CD4-positive, alpha-beta memory T cell (primary cell): ENCODE results near the gene RNU7-1. TPM values are rescaled to one million over a fixed set of nuclear protein-coding genes. Genes with fewer than 3 reads are reported as not detected.

Experiments
- CTCF ChIA-PET: fragments of 350-600 bp; sonication (Branson Sonifier 250); formaldehyde crosslinking; loops from one replicate; lab custom pipeline; 2021; ENCODE audit warnings: inconsistent platforms; ENCODE audit not compliant: partially characterized antibody; lab: Charles Lee
- POLR2A ChIA-PET: fragments of 350-600 bp; sonication (Branson Sonifier 250); formaldehyde crosslinking; loops from one replicate; lab custom pipeline; 2021; ENCODE audit not compliant: partially characterized antibody; lab: Charles Lee
- DNase-seq, 5 donors: peaks; one replicate each; pipeline versions ENCODE4 v3.0.0 to v3.0.0-alpha.2; 2020 to 2022; ENCODE audit warnings: mixed read lengths in 1 of 5
- H3K27ac ChIP-seq: one replicate; pipeline ENCODE4 v1.7.0; 2013; ENCODE audit warnings: low read depth, low read length
- H3K27me3 ChIP-seq: 2 replicates; pipeline ENCODE4 v1.7.0; 2013; ENCODE audit warnings: mild to moderate bottlenecking, low read length, moderate library complexity; ENCODE audit not compliant: insufficient read depth
- H3K36me3 ChIP-seq: 2 replicates; pipeline ENCODE4 v1.7.0; 2013; ENCODE audit warnings: mild to moderate bottlenecking, low read length, moderate library complexity; ENCODE audit not compliant: insufficient read depth
- H3K4me1 ChIP-seq: 2 replicates; pipeline ENCODE4 v1.7.0; 2013; ENCODE audit warnings: mild to moderate bottlenecking, low read length, moderate library complexity; ENCODE audit not compliant: insufficient read depth
- H3K4me3 ChIP-seq, 2 donors: one replicate each; pipeline ENCODE4 v1.7.0; 2013; ENCODE audit warnings: low read length in 2 of 2, mild to moderate bottlenecking in 1 of 2
- H3K9me3 ChIP-seq, 2 donors: one replicate each; pipeline ENCODE4 v1.7.0; 2013; ENCODE audit warnings: low read length in 2 of 2, control low read depth in 1 of 2; ENCODE audit not compliant: control insufficient read depth in 1 of 2
- H3K27ac Mint-ChIP-seq, 7 donors: one replicate each; pipeline ENCODE4 v1.8.0; 2020 to 2021; ENCODE audit warnings: mixed read lengths in 7 of 7, mild to moderate bottlenecking in 6 of 7, inconsistent platforms in 3 of 7, moderate library complexity in 3 of 7
- H3K27me3 Mint-ChIP-seq, 2 donors: one replicate each; pipeline ENCODE4 v1.8.0; 2020 to 2021; ENCODE audit warnings: mixed read lengths in 2 of 2
- H3K36me3 Mint-ChIP-seq, 2 donors: one replicate each; pipeline ENCODE4 v1.8.0; 2020 to 2021; ENCODE audit warnings: mixed read lengths in 2 of 2, inconsistent platforms in 1 of 2, mild to moderate bottlenecking in 1 of 2
- H3K4me1 Mint-ChIP-seq, 4 donors: one replicate each; pipeline ENCODE4 v1.8.0; 2020 to 2021; ENCODE audit warnings: mixed read lengths in 4 of 4, mild to moderate bottlenecking in 1 of 4
- H3K4me3 Mint-ChIP-seq, 8 donors: one replicate each; pipeline ENCODE4 v1.8.0; 2020 to 2021; ENCODE audit warnings: mixed read lengths in 8 of 8, mild to moderate bottlenecking in 7 of 8, moderate library complexity in 6 of 8, inconsistent platforms in 3 of 8
- H3K9me3 Mint-ChIP-seq, 8 donors: one replicate each; pipeline ENCODE4 v1.8.0; 2020 to 2021; ENCODE audit warnings: mixed read lengths in 8 of 8, mild to moderate bottlenecking in 5 of 8, inconsistent platforms in 3 of 8, moderate library complexity in 1 of 8
- intact Hi-C: fragments of 100-400 bp; cut with micrococcal nuclease; formaldehyde crosslinking; loops from one replicate; pipeline ENCODE4 v1.15.1; 2023
- polyA plus RNA-seq, 2 donors: library from polyadenylated mRNA; unstranded; fragments of 300-500 nt; fragmentation: Illumina TruSeq; gene quantifications; one replicate each; pipeline ENCODE4 v1.2.3, GENCODE V29; 2021
- total RNA-seq, 2 experiments: library from RNA; stranded (reverse); gene quantifications; one replicate each; pipeline ENCODE4 v1.2.3, GENCODE V29; 2021

RNU7-1 gene
- total and polyA plus RNA-seq, 4 experiments from 2014 or later: not detected

DNA sequence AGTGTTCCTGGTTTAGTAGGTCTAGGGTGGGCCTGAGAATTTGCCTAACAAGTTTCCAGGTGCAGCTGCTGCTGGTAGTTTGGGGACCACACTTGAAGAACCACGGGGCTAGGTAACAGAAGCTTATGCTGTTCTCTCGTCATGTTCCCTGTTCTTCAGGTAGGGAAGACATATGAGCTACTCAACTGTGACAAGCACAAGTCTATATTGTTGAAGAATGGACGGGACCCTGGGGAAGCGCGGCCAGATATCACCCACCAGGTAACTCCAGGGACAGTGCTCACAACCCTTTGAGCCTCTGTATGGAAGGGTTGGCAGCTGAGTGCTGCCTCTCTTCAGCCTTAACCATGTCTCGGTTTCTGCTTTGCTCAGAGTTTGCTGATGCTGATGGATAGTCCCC, 30.6 kb downstream of the RNU7-1 start:
- Histone ChIP-seq H3K36me3 (peaks cover 45% of the 10 kb centered on the region), H3K27me3 (no peaks in the 10 kb centered on the region), H3K4me1 (peaks cover 22% of the 10 kb centered on the region), H3K9me3 (no peaks in the 10 kb centered on the region), H3K4me3 (no peak overlapping the region), H3K27ac (no peak overlapping the region)
- no peak for DNase-seq
- intact Hi-C loops: no loop called here
- ChIA-PET POLR2A (interaction anchor here (1.7 to 9.2 kb wide), 5 partner anchors 12 to 135 kb away, joined by 5 to 225 read pairs (median 8); partner anchors contain the start of genes C12orf57, C1RL, LPCAT3 and PTPN6), CTCF (interaction anchor here (0.9 to 1.7 kb wide), 5 partner anchors 30 to 134 kb away, joined by 3 to 6 read pairs (median 4); partner anchors contain the start of genes C12orf57, LPCAT3 and RNU7-1)
- Mint-ChIP-seq H3K27ac (peak overlapping the region in 2 of 7 donors; percentile 61 to 93), H3K9me3 (peaks cover 0 to 2% (median 0%) of the 10 kb centered on the region in 8 donors), H3K27me3 (no peaks in the 10 kb centered on the region), H3K4me3 (no peak overlapping the region), H3K4me1 (peaks cover 14 to 46% (median 25%) of the 10 kb centered on the region in 4 donors), H3K36me3 (peaks cover 27 to 72% of the 10 kb centered on the region in 2 donors)

GRCh38 chr12:6975297-6976032, 31.8 kb downstream of the RNU7-1 start:
- POLR2A ChIA-PET: interaction anchor here (1.3 to 9.2 kb wide), 5 partner anchors 17 to 133 kb away, joined by 3 to 225 read pairs (median 8); partner anchors contain the start of genes C12orf57, C1RL, LPCAT3 and PTPN6
- Histone ChIP-seq H3K36me3 (peaks cover 45% of the 10 kb centered on the region), H3K9me3 (no peaks in the 10 kb centered on the region), H3K27ac (no peak overlapping the region), H3K27me3 (no peaks in the 10 kb centered on the region), H3K4me1 (peaks cover 13% of the 10 kb centered on the region), H3K4me3 (no peak overlapping the region)
- intact Hi-C loops: no loop called here
- Mint-ChIP-seq H3K4me3 (peak overlapping the region in 1 of 8 donors; percentile 20), H3K27ac (peak overlapping the region in 1 of 7 donors; percentile 22), H3K9me3 (peaks cover 0 to 2% (median 0%) of the 10 kb centered on the region in 8 donors), H3K27me3 (no peaks in the 10 kb centered on the region), H3K4me1 (peaks cover 12 to 36% (median 16%) of the 10 kb centered on the region in 4 donors), H3K36me3 (peaks cover 25 to 73% of the 10 kb centered on the region in 2 donors)
- CTCF ChIA-PET: interaction anchor here (0.7 to 1.7 kb wide), 10 partner anchors 9 to 138 kb away, joined by 3 to 5 read pairs (median 4); partner anchors contain the start of genes C12orf57, C1RL, LPCAT3 and RNU7-1
- no peak for DNase-seq

GRCh38 chr12:6977653-6978052, 34.0 kb downstream of the RNU7-1 start:
- H3K27ac ChIP-seq: no peak overlapping the region
- Mint-ChIP-seq H3K4me3 (no peak overlapping the region), H3K27ac (peak overlapping the region in 1 of 7 donors; percentile 38), H3K36me3 (peaks cover 37 to 76% of the 10 kb centered on the region in 2 donors), H3K4me1 (peaks cover 0 to 16% (median 2%) of the 10 kb centered on the region in 4 donors), H3K27me3 (no peaks in the 10 kb centered on the region), H3K9me3 (peaks cover 0 to under 1% (median 0%) of the 10 kb centered on the region in 8 donors)
- no peak for DNase-seq
- H3K27me3 ChIP-seq: no peaks in the 10 kb centered on the region
- H3K4me3 ChIP-seq: no peak overlapping the region
- no peaks in the 10 kb centered on the region for H3K4me1 ChIP-seq
- ChIA-PET POLR2A (interaction anchor here (1.0 to 1.6 kb wide), 2 partner anchors 41 to 49 kb away, joined by 4 read pairs; partner anchors contain the start of gene LPCAT3), CTCF (interaction anchor here (2.1 kb wide), 1 partner anchor 135 kb away, joined by 8 read pairs; no protein-coding TSS in a partner anchor)
- intact Hi-C loops: no loop called here
- H3K36me3 ChIP-seq: peaks cover 49% of the 10 kb centered on the region
- no peaks in the 10 kb centered on the region for H3K9me3 ChIP-seq

DNA sequence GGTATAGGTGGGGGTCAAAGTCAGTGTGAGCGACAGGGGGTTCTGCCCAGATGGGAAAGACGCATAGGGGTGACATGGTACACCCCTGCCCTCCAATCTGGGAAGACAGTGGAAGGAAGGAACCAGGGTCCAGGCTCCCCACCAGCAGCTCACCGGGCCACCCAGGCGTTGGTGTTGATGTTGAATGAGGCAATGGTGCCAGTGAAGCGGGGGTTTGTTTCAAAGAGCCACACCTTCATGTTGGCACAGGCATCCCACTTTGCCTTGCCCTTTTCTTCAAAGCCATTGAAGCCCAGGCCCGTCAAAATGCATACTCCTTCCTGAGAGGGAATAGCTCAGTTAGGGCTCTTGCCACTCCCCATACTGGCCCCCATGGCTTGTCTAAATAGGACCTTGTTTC, 34.6 kb downstream of the RNU7-1 start:
- no peak overlapping the region for H3K4me3 ChIP-seq
- CTCF ChIA-PET: interaction anchor here (1.3 to 2.1 kb wide), 2 partner anchors 60 to 135 kb away, joined by 3 to 8 read pairs; no protein-coding TSS in a partner anchor
- H3K27me3 ChIP-seq: no peaks in the 10 kb centered on the region
- no peaks in the 10 kb centered on the region for H3K9me3 Mint-ChIP-seq
- peak overlapping the region in 1 of 7 donors; percentile 47 for H3K27ac Mint-ChIP-seq
- intact Hi-C loops: no loop called here
- H3K4me1 ChIP-seq: no peaks in the 10 kb centered on the region
- H3K4me1 Mint-ChIP-seq: peaks cover 0 to 14% (median 1%) of the 10 kb centered on the region in 4 donors
- no peak overlapping the region for H3K4me3 Mint-ChIP-seq
- H3K36me3 ChIP-seq: peaks cover 49% of the 10 kb centered on the region
- no peaks in the 10 kb centered on the region for H3K27me3 Mint-ChIP-seq
- H3K27ac ChIP-seq: no peak overlapping the region
- DNase-seq: no peak
- peaks cover 39 to 79% of the 10 kb centered on the region in 2 donors for H3K36me3 Mint-ChIP-seq
- H3K9me3 ChIP-seq: no peaks in the 10 kb centered on the region
- POLR2A ChIA-PET: interaction anchor here (1.0 to 1.6 kb wide), 2 partner anchors 40 to 49 kb away, joined by 4 read pairs; partner anchors contain the start of gene LPCAT3

DNA sequence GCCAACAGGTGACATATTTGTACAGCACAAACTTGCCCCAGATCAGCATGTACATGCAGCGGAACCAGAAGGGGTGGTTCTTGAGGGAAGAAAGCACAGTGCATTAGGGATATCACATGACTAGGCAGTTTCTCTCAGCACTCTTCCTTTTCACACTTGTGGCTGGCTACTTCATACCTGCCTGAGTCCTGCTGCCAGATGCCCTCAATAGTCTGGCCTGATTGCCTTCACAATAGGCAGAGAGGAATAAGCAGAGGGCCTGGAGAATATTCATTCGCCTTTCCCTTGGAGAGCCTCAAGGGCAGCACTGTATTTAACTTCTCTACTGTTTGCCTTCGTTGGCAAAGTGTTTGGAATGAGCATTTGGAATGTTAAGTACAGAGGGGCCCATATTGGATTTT, 35.0 kb downstream of the RNU7-1 start:
- H3K27ac Mint-ChIP-seq: peak overlapping the region in 2 of 7 donors; percentile 33 to 41
- no peaks in the 10 kb centered on the region for H3K9me3 Mint-ChIP-seq
- H3K4me3 Mint-ChIP-seq: no peak overlapping the region
- ChIA-PET CTCF (interaction anchor here (1.0 to 1.3 kb wide), 2 partner anchors 40 to 59 kb away, joined by 3 read pairs; partner anchors contain the start of gene LPCAT3), POLR2A (interaction anchor here (1.0 to 1.6 kb wide), 2 partner anchors 40 to 50 kb away, joined by 4 read pairs; partner anchors contain the start of gene LPCAT3)
- H3K4me3 ChIP-seq: no peak overlapping the region
- peaks cover 0 to 10% (median 1%) of the 10 kb centered on the region in 4 donors for H3K4me1 Mint-ChIP-seq
- peaks cover 49% of the 10 kb centered on the region for H3K36me3 ChIP-seq
- H3K9me3 ChIP-seq: no peaks in the 10 kb centered on the region
- no peaks in the 10 kb centered on the region for H3K27me3 Mint-ChIP-seq
- intact Hi-C loops: no loop called here
- no peak for DNase-seq
- no peaks in the 10 kb centered on the region for H3K4me1 ChIP-seq
- H3K27me3 ChIP-seq: no peaks in the 10 kb centered on the region
- peaks cover 42 to 82% of the 10 kb centered on the region in 2 donors for H3K36me3 Mint-ChIP-seq
- no peak overlapping the region for H3K27ac ChIP-seq

DNA sequence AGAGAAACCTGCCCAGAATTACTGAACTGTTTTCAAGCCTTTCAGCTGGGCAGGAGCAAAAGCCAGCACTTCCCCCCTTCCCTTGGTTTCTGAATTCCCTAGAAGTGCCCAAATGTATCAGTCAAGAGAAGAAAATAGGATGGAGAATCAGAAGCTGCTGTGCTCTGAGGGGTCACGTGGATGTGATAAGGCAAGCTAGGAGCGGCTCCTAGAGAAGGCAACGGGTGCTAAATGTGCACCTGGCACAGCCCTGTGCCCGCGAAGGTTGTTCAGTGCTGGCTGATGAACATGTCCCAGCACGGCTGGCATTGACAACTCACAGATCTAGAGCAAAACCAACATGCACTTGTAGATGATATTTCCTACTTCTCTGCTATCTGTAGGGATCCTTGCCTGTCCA, 35.4 kb downstream of the RNU7-1 start:
- Histone ChIP-seq H3K9me3 (no peaks in the 10 kb centered on the region), H3K27me3 (no peaks in the 10 kb centered on the region), H3K27ac (no peak overlapping the region), H3K4me3 (no peak overlapping the region), H3K36me3 (peaks cover 46% of the 10 kb centered on the region), H3K4me1 (no peaks in the 10 kb centered on the region)
- H3K4me1 Mint-ChIP-seq: peaks cover 0 to 5% (median 0%) of the 10 kb centered on the region in 4 donors
- no peaks in the 10 kb centered on the region for H3K9me3 Mint-ChIP-seq
- peak overlapping the region in 2 of 7 donors; percentile 25 to 68 for H3K27ac Mint-ChIP-seq
- peaks cover 42 to 80% of the 10 kb centered on the region in 2 donors for H3K36me3 Mint-ChIP-seq
- DNase-seq: no peak
- no peak overlapping the region for H3K4me3 Mint-ChIP-seq
- intact Hi-C loops: no loop called here
- POLR2A ChIA-PET: no interaction called here
- CTCF ChIA-PET: interaction anchor here (1.0 to 1.3 kb wide), 3 partner anchors 13 to 59 kb away, joined by 3 read pairs; partner anchors contain the start of gene LPCAT3
- H3K27me3 Mint-ChIP-seq: no peaks in the 10 kb centered on the region
